ENCODE measurements around the gene HOXA7.

The HOXA7 gene

GRCh38 chr7:27193335-27194001 lies 37.0 kb upstream of the HOXA7 start:
- no peak for DNase-seq

- peak; percentile 40 for DNase-seq
Measured at GRCh38 chr7:27192546-27193334, 36.3 kb upstream of the HOXA7 start.

GRCh38 chr7:27191833-27192545 lies 35.5 kb upstream of the HOXA7 start:
- no peak for DNase-seq

- DNase-seq, result no peak
Measured at GRCh38 chr7:27191161-27191731, 34.8 kb upstream of the HOXA7 start.

GRCh38 chr7:27189997-27190748 lies 33.7 kb upstream of the HOXA7 start:
- peak; percentile 78 for DNase-seq

GRCh38 chr7:27189295-27189996 lies 33.0 kb upstream of the HOXA7 start:
- DNase-seq, result no peak

- no peak for DNase-seq
Measured at GRCh38 chr7:27188386-27189294, 32.2 kb upstream of the HOXA7 start.

- DNase-seq, result peak; percentile 57
Measured at GRCh38 chr7:27187475-27188385, 31.3 kb upstream of the HOXA7 start.

- DNase-seq, result peak; percentile 52
Measured at GRCh38 chr7:27186668-27187474, 30.4 kb upstream of the HOXA7 start.

- peak; percentile 70 for DNase-seq
Measured at GRCh38 chr7:27185854-27186667, 29.6 kb upstream of the HOXA7 start.

GRCh38 chr7:27185013-27185853 lies 28.8 kb upstream of the HOXA7 start, which contains the start of gene HOXA11:
Gene HOXA11, minus strand, starts transcription at chr7:27185232. Its CDS starts 88 bp downstream, at chr7:27185144.
- DNase-seq, result peak; percentile 94

- peak; percentile 84 for DNase-seq
Measured at GRCh38 chr7:27184337-27185012, 28.0 kb upstream of the HOXA7 start.

GRCh38 chr7:27183682-27184336 lies 27.3 kb upstream of the HOXA7 start:
- DNase-seq, result peak; percentile 74

GRCh38 chr7:27182861-27183681 lies 26.6 kb upstream of the HOXA7 start:
- DNase-seq, result peak; percentile 90

Measured in NCI-H69 (cell line).